Chondrocyte (in vitro differentiated cells): ENCODE measurements around the gene HVCN1. TPM values are rescaled to one million over a fixed set of nuclear protein-coding genes. Genes with fewer than 3 reads are reported as not detected.
A peak's percentile ranks its signal among the peaks of the same experiment; 100 is the strongest.
"Not testable (repeated sequence)": the region's sequence is repeated elsewhere in the genome, so short reads cannot be mapped to it uniquely, and the experiment has no call there.

ENCODE experiments used
- DNase-seq: peaks from one replicate; pipeline ENCODE4 v3.0.0; 2021; ENCODE audit warnings: mixed read lengths, low spot score
- H3K27ac Mint-ChIP-seq: one replicate; pipeline ENCODE4 v1.8.0; 2021; ENCODE audit warnings: mild to moderate bottlenecking, moderate library complexity, mixed read lengths; ENCODE audit not compliant: unreplicated experiment
- H3K27me3 Mint-ChIP-seq: 2 replicates; pipeline ENCODE4 v1.8.0; 2021; ENCODE audit warnings: low read depth, mixed read lengths
- H3K36me3 Mint-ChIP-seq: 2 replicates; pipeline ENCODE4 v1.8.0; 2021; ENCODE audit warnings: low read depth, mixed read lengths
- H3K4me1 Mint-ChIP-seq: 2 replicates; pipeline ENCODE4 v1.8.0; 2021; ENCODE audit warnings: low read depth, mild to moderate bottlenecking, mixed read lengths
- H3K4me3 Mint-ChIP-seq: one replicate; pipeline ENCODE4 v1.8.0; 2021; ENCODE audit warnings: mild to moderate bottlenecking, moderate library complexity, mixed read lengths; ENCODE audit not compliant: unreplicated experiment
- H3K9me3 Mint-ChIP-seq: 2 replicates; pipeline ENCODE4 v1.8.0; 2021; ENCODE audit warnings: low read depth, mixed read lengths
- CTCF ChIP-seq: fragments of 200-600 bp; sonication (generic); IDR thresholded peaks from 2 replicates; pipeline ENCODE4 v1.5.0; 2021; ENCODE audit warnings: antibody characterized with exemption, mild to moderate bottlenecking, moderate library complexity
- total RNA-seq: library from RNA; stranded (reverse); gene quantifications from 3 replicates; pipeline ENCODE4 v1.2.1, GENCODE V29; 2021

HVCN1 gene
- total RNA-seq, 1 donor from 2014 or later = 1.2 TPM

- no peaks in the 10 kb centered on the region for H3K4me1 Mint-ChIP-seq
- DNase-seq = no peak
- TF ChIP-seq CTCF = no peak
- no peaks in the 10 kb centered on the region for H3K9me3 Mint-ChIP-seq
- H3K36me3 Mint-ChIP-seq = peaks cover 44% of the 10 kb centered on the region
- H3K27ac Mint-ChIP-seq = peak overlapping the region; percentile 6
- no peaks in the 10 kb centered on the region for H3K27me3 Mint-ChIP-seq
- no peak overlapping the region for H3K4me3 Mint-ChIP-seq
Measured at GRCh38 chr12:110725267-110725666, 36.4 kb upstream of the HVCN1 start.

GRCh38 chr12:110722892-110723291 is 34.0 kb upstream of the HVCN1 start:
- not testable (repeated sequence) for H3K27me3 Mint-ChIP-seq, DNase-seq, H3K9me3 Mint-ChIP-seq, H3K27ac Mint-ChIP-seq, H3K4me3 Mint-ChIP-seq, H3K4me1 Mint-ChIP-seq
- H3K36me3 Mint-ChIP-seq = peaks cover 43% of the 10 kb centered on the region

- no peak for DNase-seq
- no peak for TF ChIP-seq CTCF
- Mint-ChIP-seq H3K4me1 (no peaks in the 10 kb centered on the region), H3K9me3 (no peaks in the 10 kb centered on the region), H3K36me3 (peaks cover 44% of the 10 kb centered on the region), H3K27ac (no peak overlapping the region), H3K27me3 (no peaks in the 10 kb centered on the region), H3K4me3 (no peak overlapping the region)
Measured at GRCh38 chr12:110721570-110721969, 32.7 kb upstream of the HVCN1 start.

DNA sequence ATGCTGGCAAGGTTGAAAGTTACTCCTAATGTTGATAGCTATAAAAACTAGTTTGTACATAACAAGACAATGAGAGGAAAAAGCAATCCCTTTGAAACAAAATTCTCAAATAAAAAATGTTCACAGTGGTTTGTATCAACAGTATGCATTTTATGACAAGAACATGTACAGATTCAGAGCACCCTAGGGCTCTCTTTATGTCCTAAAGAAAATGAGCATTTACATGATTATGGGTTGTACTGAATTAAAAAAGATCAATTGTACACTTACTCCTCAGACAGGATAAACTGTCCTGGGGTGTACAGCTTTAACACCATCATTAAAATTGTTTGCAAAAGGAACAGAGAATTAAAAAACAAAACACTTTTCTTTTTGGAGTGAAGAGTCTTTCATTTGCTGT is 31.6 kb upstream of the HVCN1 start:
- Mint-ChIP-seq H3K9me3 (no peaks in the 10 kb centered on the region), H3K27me3 (no peaks in the 10 kb centered on the region), H3K36me3 (peaks cover 39% of the 10 kb centered on the region), H3K27ac (no peak overlapping the region), H3K4me1 (no peaks in the 10 kb centered on the region), H3K4me3 (no peak overlapping the region)
- DNase-seq = no peak
- no peak for TF ChIP-seq CTCF

- no peaks in the 10 kb centered on the region for H3K9me3 Mint-ChIP-seq
- DNase-seq = no peak
- no peaks in the 10 kb centered on the region for H3K4me1 Mint-ChIP-seq
- H3K4me3 Mint-ChIP-seq = no peak overlapping the region
- no peak overlapping the region for H3K27ac Mint-ChIP-seq
- H3K36me3 Mint-ChIP-seq = peaks cover 32% of the 10 kb centered on the region
- H3K27me3 Mint-ChIP-seq = no peaks in the 10 kb centered on the region
- TF ChIP-seq CTCF = no peak
Measured at GRCh38 chr12:110718222-110718908, 29.4 kb upstream of the HVCN1 start.

- TF ChIP-seq CTCF = no peak
- no peaks in the 10 kb centered on the region for H3K9me3 Mint-ChIP-seq
- peaks cover 28% of the 10 kb centered on the region for H3K36me3 Mint-ChIP-seq
- DNase-seq = no peak
- H3K27me3 Mint-ChIP-seq = no peaks in the 10 kb centered on the region
- no peak overlapping the region for H3K4me3 Mint-ChIP-seq
- H3K27ac Mint-ChIP-seq = no peak overlapping the region
- H3K4me1 Mint-ChIP-seq = no peaks in the 10 kb centered on the region
Measured at GRCh38 chr12:110717037-110717436, 28.1 kb upstream of the HVCN1 start.
